ENCODE results near the gene DPYSL3.

DNA sequence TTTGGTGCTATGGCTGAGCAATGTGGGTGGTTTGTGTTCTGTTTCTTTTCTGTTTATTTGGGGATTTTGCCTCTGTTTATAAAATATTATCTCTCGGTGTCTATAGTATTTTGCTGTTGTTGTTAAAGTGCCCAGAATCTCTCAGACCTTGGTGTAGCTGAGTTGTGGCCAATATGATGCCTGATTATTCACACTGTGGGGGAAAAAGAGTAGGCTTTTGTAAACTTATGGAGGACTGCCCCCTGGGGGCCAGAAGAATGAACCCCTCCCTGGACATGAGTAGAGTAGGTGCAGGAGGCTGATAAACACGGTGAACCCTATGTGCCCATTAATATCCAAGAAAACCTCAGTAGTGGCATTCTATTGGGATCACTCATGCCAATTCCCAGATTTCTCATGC is 49.0 kb upstream of the DPYSL3 start:
- TF ChIP-seq YY1 (IDR thresholded peaks at IDR 0.05; ENCODE audit: insufficient read depth, insufficient read length) (no peak), ZNF274 (IDR thresholded peaks at IDR 0.05; ENCODE audit: low read depth, low read length) (no peak)
